ENCODE results near the gene DDHD1.

Gene DDHD1

GRCh38 chr14:52987042-52987441 is 166.1 kb downstream of the DDHD1 start:
- DNase-seq: no peak

All from COR-L47 (cell line).